Astrocyte of the cerebellum (primary cell): Measurements from ENCODE around the gene FAM13B.
"Not testable (repeated sequence)": the region's sequence is repeated elsewhere in the genome, so short reads cannot be mapped to it uniquely, and the experiment has no call there.

Experiments
- DNase-seq: peaks from one replicate; pipeline ENCODE4 v3.0.0-alpha.2; 2011; ENCODE audit warnings: low read depth
- H3K4me3 ChIP-seq: 2 replicates; pipeline ENCODE4 v1.5.1; 2011; ENCODE audit warnings: mild to moderate bottlenecking, low read depth, low read length, moderate library complexity
- CTCF ChIP-seq: IDR thresholded peaks from 2 replicates; pipeline ENCODE4 v1.5.1; 2012; ENCODE audit warnings: low read length, low read depth, moderate library complexity, mild to moderate bottlenecking; ENCODE audit errors: missing control alignments
- in situ Hi-C: cut with HindIII; loops from 2 replicates; pipeline ENCODE4 v1.10.0; 2017; ENCODE audit warnings: low sequenced_read_pairs

The FAM13B gene

GRCh38 chr5:138032572-138033385 lies at the start of gene FAM13B:
FAM13B (minus strand) TSS chr5:138033079; CDS start chr5:138019111, 13,968 bp downstream.
- no peak for DNase-seq
- in situ Hi-C loops, result no loop called here
- TF ChIP-seq CTCF, result no peak
- H3K4me3 ChIP-seq, result peak within 1 kb of the TSS; percentile 88

- in situ Hi-C loops, result no loop called here
- no peak for DNase-seq
- no peak overlapping the region for H3K4me3 ChIP-seq
- no peak for TF ChIP-seq CTCF
Observed at GRCh38 chr5:138082033-138082432, 49.2 kb upstream of the FAM13B start.

GRCh38 chr5:138078006-138078643 lies 45.2 kb upstream of the FAM13B start:
- TF ChIP-seq CTCF, result no peak
- in situ Hi-C loops, result no loop called here
- no peak for DNase-seq
- H3K4me3 ChIP-seq, result no peak overlapping the region

- peak; percentile 49 for DNase-seq
- H3K4me3 ChIP-seq, result no peak overlapping the region
- in situ Hi-C loops, result no loop called here
- peak; percentile 83 for TF ChIP-seq CTCF
Observed at GRCh38 chr5:138077064-138077696, 44.3 kb upstream of the FAM13B start.

- in situ Hi-C loops, DNase-seq, H3K4me3 ChIP-seq: not testable (repeated sequence)
Observed at GRCh38 chr5:138070026-138070425, 37.1 kb upstream of the FAM13B start.

- TF ChIP-seq CTCF, result peak; percentile 87
- H3K4me3 ChIP-seq, result no peak overlapping the region
- peak; percentile 73 for DNase-seq
- in situ Hi-C loops, result no loop called here
Observed at GRCh38 chr5:138068742-138069600, 36.1 kb upstream of the FAM13B start.
